Measurements from ENCODE around the gene MYOF.

GRCh38 chr10:93313798-93314197 is 168.3 kb downstream of the MYOF start:
- TF ChIP-seq CTCF (IDR thresholded peaks at IDR 0.05) = no peak
- TF ChIP-seq POLR2A (IDR thresholded peaks at IDR 0.05) = no peak
